Brain microvascular endothelial cell (primary cell): ENCODE measurements around the gene TBC1D22B.
"Not testable (repeated sequence)": the region's sequence is repeated elsewhere in the genome, so short reads cannot be mapped to it uniquely, and the experiment has no call there.

Experiments used
- DNase-seq: peaks from one replicate; pipeline ENCODE4 v3.0.0-alpha.2; 2020
- H3K27ac ChIP-seq: fragments of 250-450 bp; sonication (Bioruptor Pico); 2 replicates; pipeline ENCODE4 v1.5.1; 2020; ENCODE audit warnings: mild to moderate bottlenecking, moderate library complexity
- H3K27me3 ChIP-seq: fragments of 250-450 bp; sonication (Bioruptor Pico); replicated peaks from 2 replicates; pipeline ENCODE4 v1.5.1; 2020; ENCODE audit warnings: mild to moderate bottlenecking
- H3K36me3 ChIP-seq: fragments of 250-450 bp; sonication (Bioruptor Pico); replicated peaks from 2 replicates; pipeline ENCODE4 v1.5.1; 2020; ENCODE audit warnings: mild to moderate bottlenecking
- H3K4me3 ChIP-seq: 2 replicates; pipeline ENCODE4 v1.5.1; 2011; ENCODE audit warnings: low read depth, mild to moderate bottlenecking, control low read depth, low read length, moderate library complexity
- CTCF ChIP-seq: IDR thresholded peaks from 2 replicates; pipeline ENCODE4 v1.5.1; 2011; ENCODE audit warnings: low read depth, mild to moderate bottlenecking, moderate library complexity, low read length, control low read depth, inconsistent platforms; ENCODE audit errors: missing control alignments
- in situ Hi-C: cut with HindIII; loops from 2 replicates; pipeline ENCODE4 v1.10.0; 2017; ENCODE audit warnings: low sequenced_read_pairs, low pct_ligation_motif_present

TBC1D22B gene

DNA sequence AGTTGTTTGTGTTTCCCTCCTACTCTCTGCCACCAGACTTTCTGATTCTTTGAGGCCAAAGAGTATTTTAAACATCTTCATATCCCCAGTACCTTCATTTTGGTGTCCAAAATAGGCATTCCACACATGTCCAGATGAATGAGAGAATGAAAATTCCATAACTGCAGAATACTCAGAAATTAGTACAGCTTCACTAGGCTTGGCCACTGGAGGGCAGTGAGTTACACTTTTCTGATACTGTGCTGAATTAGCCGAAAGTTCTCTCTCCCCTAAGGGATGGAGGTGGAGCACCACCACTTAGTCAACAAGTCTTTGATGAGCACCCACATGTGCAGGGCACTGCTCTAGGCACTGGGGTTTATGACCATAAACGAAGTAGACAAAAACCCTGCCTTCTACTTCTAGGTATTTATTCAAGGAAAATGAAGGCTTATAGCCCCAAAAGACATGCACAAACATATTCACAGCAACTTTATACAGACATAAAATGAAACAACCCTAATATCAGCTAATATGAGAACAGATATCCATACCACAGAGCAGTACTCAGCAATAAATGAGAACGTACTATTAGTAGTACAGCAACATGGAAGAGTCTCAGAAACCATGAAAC, 46.4 kb downstream of the TBC1D22B start:
- H3K36me3 ChIP-seq: peaks cover 10% of the 10 kb centered on the region
- H3K27me3 ChIP-seq: no peaks in the 10 kb centered on the region
- TF ChIP-seq CTCF: peak; percentile 77
- in situ Hi-C loops: no loop called here
- no peak overlapping the region for H3K27ac ChIP-seq
- DNase-seq: peak; percentile 32
- no peak overlapping the region for H3K4me3 ChIP-seq

DNA sequence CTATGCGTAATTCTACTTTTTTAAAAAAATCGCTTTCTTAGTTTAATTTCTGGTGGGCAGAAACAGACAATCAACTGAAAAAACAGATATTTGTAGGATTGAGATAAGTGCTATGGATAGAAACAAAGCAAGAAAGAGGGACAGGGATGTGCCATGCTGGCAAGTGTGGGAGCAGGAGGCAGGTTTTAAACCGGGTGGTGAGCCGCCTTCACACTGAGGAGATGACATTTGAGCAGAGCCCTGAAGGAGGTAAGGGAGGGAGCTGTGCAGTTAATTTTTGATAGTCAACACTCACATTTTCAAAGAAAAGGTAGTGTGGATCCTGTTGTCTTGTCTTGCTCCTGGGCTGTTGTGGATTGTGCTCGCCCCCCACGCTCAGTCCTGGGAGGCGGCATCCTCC, 47.2 kb downstream of the TBC1D22B start:
- Histone ChIP-seq H3K27me3 (no peaks in the 10 kb centered on the region), H3K36me3 (peaks cover 10% of the 10 kb centered on the region), H3K4me3 (no peak overlapping the region), H3K27ac (no peak overlapping the region)
- in situ Hi-C loops: no loop called here
- no peak for DNase-seq
- TF ChIP-seq CTCF: no peak

DNA sequence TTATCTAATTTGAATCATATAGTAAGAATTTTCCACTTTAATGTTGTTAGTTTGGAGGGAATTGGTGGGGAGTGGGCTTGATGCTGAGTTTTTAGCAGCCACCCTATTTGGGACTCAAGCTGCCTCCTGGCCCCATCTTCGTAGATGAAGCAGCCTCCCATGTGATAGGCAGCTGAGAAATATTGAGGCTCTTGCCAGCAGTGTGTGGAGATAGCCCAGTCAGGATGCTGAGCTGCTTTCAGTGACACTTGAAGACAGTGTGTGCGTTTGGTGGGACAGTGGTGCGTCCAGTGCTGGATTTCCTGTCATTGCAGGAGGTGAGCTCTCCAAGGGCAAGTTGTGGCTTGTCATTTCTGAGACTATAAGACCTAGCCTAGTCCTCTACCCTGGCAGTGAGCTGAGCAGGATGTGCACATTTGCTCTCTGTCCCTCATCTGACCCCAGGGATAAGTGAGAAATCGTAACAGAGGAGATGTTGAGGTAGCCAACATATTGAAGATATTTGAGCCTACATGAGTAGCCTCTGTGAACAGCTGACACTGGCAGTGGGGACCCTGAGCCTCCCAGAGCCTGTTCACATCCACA, 48.4 kb downstream of the TBC1D22B start:
- H3K27me3 ChIP-seq: no peaks in the 10 kb centered on the region
- H3K4me3 ChIP-seq: no peak overlapping the region
- TF ChIP-seq CTCF: no peak
- peaks cover 10% of the 10 kb centered on the region for H3K36me3 ChIP-seq
- in situ Hi-C loops: no loop called here
- no peak overlapping the region for H3K27ac ChIP-seq
- no peak for DNase-seq

DNA sequence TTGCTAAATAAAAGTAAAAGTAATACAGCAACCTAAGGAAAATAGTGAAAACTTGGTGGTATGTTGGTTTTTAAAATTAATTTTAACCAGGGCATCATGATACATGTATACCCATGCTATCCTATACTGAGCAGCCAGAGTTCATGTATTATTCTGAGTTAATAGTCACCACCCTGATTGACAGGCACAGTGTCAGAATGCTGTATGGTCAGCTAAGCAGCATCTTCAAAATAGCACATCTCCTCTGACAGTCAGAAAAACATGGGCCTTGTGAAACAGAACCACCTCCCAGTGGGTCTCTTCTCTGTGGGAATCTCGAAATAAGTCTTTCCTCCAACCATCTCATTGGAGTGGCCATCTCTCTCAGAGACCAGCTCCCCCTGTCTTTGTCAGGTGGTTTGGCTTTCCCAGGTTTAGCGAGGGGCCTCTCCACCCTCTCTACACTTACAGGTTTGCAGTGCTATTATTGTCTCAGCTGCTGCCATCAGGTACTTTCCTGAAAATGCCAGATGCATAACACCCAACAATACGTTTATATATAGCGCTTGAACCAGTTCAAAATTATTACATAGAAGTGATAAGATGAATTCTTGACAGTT, 49.2 kb downstream of the TBC1D22B start:
- H3K27me3 ChIP-seq: no peaks in the 10 kb centered on the region
- no peak overlapping the region for H3K27ac ChIP-seq
- no peak for TF ChIP-seq CTCF
- H3K4me3 ChIP-seq: no peak overlapping the region
- peaks cover 10% of the 10 kb centered on the region for H3K36me3 ChIP-seq
- DNase-seq: no peak
- in situ Hi-C loops: no loop called here

DNA sequence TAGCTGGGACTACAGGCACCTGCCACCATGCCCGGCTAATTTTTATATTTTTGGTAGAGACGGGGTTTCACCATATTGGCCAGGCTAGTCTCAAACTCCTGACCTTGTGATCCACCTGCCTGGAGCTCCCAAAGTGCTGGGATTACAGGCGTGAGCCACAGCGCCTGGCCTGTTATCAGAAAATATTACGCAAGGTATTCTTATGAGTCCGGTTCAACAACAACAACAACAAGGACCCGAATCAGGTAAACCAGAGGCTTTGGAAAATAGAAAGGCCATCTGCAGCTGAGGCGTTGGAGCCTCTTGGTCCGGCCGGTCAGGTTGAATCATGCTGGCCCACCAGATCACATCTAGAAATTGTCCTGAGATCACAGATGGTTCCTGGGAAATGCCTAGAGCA, 49.9 kb downstream of the TBC1D22B start:
- H3K27me3 ChIP-seq, in situ Hi-C loops, H3K4me3 ChIP-seq, DNase-seq, H3K27ac ChIP-seq: not testable (repeated sequence)
- peaks cover 10% of the 10 kb centered on the region for H3K36me3 ChIP-seq

- in situ Hi-C loops: no loop called here
- Histone ChIP-seq H3K27ac (no peak overlapping the region), H3K4me3 (no peak overlapping the region), H3K36me3 (peaks cover 3% of the 10 kb centered on the region), H3K27me3 (no peaks in the 10 kb centered on the region)
- no peak for TF ChIP-seq CTCF
- DNase-seq: no peak
Observed at GRCh38 chr6:37308069-37308815, 50.7 kb downstream of the TBC1D22B start.
